HG03135 (cell line): ENCODE results near the gene LAMA3.
"Not testable (repeated sequence)": the region's sequence is repeated elsewhere in the genome, so short reads cannot be mapped to it uniquely, and the experiment has no call there.

Experiments
- ATAC-seq: cut with Tn5 transposase; IDR thresholded peaks from one replicate; pipeline ENCODE4 v1.9.1; 2021; ENCODE audit warnings: mild to moderate bottlenecking, moderate library complexity; ENCODE audit not compliant: unreplicated experiment

Gene LAMA3

DNA sequence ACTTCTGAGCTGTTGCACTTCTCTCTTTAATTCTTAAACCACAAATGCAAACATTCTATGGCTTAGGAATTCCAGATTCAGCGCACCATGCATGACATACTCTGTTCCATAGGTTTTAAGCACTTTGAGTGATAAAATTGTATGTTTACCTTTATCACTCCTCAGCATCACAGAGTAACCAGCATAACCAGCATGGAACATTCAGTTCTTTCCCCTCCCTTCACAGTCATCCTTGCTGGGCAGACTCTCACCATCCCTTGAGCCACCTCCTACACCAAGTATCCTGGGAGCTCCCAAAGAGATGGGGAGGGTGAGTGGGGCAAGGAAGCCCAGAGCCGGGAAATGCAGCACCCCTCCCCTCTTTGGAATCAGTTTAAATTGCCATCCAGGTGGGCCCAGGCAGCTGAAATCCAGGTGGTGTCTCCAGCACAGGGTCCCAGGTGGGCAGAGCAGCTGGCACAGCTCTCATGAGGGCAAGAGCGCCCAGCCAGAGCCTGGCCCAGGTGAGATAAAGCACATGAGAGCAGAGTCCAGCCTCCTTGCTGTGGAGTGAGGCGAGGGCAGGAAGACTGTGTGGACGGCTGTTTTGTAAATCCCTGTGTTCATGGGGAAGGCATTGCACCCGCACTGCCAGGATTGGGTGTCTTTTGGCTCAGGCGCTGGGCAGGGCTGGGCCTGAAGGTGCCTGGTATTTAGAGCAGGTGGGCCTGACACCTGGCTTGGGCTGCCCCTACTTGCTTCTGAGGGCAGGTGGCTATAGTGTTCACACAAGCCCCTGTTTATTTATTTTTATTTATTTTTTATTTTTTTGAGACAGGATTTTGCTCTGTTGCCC is 36.8 kb downstream of the LAMA3 start:
- ATAC-seq, result no peak

DNA sequence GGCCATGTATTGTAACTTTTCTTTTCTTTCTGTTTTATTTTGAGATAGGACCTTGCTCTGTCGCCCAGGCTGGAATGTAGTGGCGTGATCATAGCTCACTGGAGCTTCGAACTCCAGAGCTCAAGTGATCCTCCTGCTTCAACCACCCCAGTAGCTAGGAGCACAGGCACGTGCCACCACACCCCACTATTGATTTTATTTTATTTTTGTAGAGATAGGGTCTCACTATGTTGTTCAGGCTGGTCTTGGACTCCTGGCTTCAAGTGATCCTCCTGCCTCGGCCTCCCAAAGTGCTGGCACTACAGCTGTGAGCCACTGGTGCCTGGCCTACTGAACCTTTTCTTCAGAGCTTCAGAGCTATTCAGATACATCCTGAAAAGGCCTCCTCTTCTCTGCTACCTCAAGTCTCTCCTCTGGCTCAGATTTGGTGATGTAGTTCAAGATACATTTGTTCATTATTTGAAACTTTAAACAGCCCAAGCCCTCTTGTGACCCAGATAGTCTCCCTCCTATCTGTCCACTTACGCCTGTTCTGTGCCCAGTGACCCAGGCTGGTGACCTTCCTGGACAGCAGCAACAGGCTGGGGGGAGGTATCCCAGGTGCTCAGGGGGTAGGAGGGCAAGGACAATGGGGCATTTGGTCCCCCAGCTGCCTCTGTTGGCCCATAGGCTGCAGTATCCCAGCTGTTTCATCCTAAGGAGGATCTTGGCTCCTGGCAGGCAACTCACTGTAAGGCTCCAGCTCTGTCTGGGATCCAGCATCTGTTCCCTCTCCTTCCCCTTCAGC is 38.6 kb downstream of the LAMA3 start:
- no peak for ATAC-seq

DNA sequence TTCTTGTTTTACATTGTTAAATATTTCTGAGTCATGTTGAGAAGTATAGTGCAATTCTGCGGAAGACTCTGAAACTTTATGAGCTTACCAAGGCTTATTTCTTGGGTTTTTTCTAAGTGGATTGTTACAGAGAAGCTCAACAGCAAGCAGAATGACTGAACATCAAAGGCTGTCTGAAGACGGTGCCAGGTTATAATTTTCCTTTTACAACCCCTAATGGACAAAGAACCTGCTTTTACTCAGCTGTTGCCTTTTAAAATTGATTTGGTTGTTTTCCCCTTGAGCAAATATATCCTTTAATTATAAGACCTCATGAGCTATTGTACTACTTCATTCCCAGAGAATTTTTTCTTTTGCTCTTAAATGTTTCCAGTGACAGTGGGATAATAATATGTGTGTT is 41.6 kb downstream of the LAMA3 start:
- no peak for ATAC-seq

DNA sequence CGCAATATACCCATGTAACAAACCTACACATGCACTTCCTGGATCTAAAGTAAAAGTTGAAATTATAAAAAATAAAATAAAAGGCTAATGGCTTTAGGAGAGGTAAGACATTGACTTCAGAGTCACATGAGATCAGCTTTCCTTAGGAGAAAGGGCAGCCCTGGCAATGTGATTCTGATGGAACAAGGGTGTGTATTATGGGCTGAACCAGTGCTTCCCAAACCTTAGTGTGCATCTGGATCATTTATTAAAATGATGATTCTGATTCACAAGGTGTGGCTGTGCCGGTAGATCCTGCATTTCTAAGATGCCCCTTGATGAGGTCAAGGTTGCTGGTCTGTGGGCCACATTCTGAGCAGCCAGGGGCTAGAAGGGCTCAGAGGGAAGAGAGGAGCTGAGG is 42.6 kb downstream of the LAMA3 start:
- no peak for ATAC-seq

DNA sequence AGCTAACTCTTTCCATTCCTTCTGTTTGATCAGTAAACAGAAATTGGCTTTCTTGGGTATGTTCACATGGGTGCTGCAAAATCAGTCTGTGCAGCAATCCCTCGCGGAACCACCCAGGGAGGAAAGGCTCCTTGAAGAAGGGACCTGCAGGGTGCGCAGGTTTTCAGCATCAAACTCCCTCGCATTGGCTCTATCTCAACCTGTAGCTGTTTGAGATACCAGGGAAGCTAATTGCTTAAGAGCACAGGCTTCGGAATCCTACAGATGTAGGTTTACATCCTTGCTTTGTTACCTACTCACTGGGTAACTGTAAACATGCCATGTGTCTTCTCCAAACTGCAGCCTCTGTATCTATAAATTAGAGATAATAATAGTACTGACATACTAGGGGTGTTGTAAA is 43.2 kb downstream of the LAMA3 start:
- no peak for ATAC-seq

DNA sequence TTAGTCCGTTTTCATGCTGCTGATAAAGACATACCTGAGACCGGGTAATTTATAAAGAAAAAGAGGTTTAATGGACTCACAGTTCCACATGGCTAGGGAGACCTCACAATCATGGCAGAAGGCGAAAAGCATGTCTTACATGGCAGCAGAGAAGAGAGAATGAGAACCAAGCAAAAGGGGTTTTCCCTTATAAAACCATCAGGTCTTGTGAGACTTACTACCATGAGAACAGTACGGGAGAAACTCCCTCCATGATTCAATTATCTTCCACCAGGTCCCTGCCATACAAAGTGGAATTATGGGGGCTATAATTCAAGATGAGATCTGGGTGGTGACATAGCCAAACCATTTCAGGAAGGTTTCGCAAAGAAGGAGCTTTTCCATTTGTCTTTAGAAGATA is 44.0 kb downstream of the LAMA3 start:
- ATAC-seq, result not testable (repeated sequence)

DNA sequence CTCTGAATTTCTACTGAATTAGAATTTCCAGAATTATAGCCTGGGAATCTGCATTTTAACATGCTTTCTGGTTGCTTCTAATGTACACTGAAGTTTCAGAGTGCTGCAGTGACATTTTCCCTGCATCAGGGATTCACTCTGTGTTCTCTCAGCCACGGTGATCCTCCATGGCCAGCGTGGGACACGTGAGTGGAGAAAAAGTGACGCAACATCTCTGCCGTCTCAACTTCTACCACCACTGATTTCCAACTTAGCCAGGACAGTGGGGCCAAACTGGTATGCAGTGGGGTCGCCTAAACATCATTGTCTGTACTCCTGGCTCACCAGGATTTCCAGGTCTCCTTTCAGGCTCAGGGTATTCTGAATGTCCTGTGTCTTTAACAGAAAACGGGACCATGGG is 44.6 kb downstream of the LAMA3 start:
- ATAC-seq, result no peak

DNA sequence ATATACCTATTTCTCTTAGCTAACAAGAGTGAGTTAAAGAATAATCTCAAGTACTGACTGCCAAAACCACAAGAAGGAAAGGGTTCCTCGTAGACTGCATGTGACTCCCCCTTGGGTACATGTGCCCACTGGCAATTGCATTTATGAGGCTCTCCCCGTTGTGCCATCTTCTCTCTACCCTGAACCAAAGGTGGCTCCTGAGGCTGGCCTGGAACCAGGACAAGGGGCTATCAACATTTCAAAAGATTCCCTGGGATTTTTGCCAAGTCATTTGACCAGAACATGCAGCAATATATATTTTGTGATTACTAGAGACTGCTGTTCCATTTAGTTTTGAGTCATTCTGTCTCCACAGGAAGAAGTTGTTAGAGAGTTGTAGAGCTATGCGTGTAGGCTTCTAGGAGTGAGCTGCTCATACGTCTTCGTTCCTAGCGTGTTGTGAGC is 45.8 kb downstream of the LAMA3 start:
- ATAC-seq, result peak; percentile 79

DNA sequence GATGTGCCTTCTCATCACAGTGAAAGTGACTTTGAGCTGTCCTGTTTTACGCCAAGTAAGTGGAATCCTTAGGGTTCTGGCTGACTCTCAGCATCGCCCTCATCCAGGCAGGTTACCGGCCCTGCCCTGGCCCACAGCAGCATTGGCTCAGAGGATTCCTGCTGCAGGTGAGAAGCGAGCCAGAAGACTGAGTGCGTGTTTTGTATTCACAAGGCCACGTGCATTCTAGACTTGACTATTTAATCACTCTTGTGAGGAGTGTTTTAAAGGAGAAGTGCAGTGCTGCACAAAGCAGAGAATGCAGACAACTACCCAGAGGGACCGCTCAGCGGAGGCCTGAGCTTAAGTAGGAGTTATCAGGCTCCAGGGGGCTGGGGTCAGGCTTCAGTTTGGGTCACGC is 48.3 kb downstream of the LAMA3 start:
- no peak for ATAC-seq

DNA sequence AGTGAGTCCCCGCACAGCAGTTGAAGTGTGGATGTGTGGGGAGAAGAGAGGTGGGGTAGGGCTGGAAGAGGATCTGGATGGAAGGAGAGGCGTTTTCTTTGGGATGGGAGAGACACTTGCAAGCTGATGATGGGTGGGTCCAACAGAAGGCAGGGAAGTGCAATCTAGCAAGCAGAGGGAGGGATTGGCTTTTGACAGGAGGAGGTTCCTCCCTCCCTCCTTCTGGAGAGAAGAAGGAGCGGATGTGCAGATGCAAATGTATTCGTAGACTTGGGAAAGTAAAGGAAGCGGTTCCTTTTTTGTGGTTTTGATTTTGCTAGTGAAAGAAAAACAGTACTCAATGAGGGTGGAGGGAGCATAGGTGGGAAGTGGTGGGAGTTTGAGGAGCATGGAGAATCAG is 48.9 kb downstream of the LAMA3 start:
- ATAC-seq, result no peak

DNA sequence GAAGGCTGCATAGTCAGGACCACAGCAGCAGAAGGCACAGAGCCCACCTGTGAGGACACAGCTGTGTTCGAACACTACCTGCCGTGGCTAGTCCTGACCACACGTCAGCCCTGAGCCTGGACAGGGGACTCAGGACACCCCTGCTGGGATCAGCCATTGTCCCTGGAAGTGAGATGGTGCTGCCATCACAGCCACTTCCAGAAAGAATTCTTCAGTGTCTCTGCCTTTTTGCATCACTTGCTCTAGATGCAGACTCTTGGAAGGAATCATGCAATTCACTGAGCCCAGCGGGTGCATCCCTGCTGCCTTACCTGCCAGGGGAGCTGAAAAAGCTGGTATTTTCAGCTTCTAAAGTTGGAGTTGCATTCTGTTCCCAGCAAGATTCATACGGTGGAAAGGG is 49.3 kb downstream of the LAMA3 start:
- no peak for ATAC-seq

DNA sequence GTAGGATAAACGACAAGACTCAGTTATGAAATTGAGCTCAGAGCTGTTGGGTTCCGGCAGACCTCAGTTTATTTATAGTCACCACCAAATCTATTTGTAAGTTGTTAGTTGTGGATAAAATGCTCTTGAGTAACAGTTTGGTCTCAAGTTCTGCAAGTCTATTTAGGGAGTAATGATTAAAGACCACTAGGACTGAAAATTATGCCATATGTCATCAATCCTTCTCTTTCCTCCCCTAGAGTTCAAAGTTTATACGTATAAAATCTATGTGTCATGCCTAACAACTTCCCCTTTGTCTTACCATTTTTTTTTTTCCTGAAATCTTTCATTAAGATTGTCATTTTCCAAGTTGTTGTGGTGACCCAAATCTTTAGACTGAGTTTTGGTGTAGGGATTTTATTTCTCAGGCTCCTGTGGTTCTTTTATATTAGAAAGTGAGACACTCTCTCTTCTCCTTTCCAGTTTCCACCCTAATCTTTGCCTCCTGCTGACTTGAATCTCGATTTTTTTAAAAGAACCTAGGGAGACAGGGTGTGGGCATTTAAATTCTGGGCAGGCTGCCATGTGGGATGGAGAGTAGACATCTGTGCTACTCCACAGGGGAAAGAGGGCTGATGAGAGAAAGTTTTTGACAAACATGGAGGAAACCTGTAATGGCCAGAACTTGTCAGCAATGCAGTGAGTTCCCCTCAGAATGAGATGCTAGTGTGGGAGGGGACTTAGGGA is 51.0 kb downstream of the LAMA3 start:
- ATAC-seq, result no peak

DNA sequence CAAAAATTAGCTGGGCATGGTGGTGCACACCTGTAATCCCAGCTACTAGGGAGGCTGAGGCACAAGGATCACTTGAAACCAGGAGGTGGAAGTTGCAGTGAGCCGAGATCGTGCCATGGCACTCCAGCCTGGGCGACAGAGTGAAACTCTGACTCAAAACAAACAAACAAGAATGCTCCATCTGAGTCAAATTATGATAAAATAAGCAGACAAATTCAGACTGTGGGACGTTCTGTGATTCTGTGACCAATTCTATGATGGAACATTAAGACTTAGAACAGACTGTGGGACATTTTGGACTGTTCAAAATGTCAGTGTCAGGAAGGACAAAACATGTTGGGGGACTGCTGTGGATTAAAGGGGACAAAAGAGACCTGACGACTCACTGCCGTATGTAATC is 52.7 kb downstream of the LAMA3 start:
- not testable (repeated sequence) for ATAC-seq

DNA sequence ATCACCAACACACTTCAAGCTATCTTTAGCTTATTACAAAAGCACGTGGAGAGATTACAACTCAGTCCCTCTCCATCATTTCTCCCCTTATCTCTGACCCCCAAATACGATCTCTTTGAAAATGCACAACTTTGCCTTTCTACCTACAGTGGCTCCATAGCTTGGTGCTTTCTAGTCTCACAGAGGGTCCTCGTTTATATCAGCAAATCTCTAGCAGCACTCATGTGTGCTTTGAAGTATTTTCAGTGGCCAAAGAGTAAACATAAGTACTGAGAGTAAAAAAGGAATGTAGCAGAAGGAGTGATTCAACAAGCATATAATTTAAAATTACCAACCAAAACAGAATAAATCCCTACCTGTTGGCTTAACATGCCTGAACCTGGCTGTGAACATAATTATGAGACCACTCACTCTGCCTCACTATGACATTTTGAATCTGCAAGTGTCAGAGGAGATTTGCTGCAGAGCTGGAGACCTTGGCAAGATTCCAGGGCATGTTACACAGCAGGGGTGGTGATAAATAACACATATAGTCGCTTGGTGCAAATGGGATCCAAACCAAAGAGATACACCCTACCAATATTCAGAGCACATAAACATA is 54.6 kb downstream of the LAMA3 start:
- no peak for ATAC-seq

DNA sequence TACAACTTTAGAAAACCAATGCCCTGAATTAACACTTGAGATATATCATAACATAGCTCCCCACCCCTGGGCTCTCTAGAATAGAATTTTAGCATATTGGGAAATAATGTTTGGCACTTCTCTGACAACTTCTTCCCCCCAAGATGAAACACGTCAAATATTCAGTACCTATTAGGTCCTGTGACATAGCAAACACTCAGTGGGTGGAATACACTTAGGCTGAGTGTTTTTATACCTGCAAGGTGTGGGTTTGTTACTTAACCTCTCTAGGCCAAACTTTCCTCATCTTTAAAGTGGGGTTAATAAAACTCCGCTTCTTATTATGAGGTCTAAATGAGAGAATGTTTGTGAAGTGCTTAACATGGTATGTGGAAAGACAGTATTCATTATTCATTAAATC is 56.1 kb downstream of the LAMA3 start:
- ATAC-seq, result no peak

DNA sequence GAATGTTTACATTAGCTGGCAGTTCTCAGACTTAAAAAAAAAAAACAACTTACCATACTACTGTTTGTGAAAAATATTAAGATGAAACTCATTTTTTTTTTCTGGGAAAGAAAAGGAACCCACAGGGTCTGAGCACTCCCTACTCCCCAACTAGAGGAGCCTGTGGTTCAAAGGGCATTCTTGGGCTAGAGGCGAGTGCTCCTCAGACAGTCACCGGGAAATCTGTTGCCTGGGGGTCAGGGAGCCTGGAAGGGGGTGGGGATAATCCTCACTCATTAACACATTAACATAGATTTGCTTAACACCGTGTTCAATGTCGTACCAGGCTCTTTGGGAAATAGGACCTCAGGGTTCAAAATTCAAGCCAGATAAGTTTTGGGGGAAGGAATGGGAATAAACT is 57.6 kb downstream of the LAMA3 start:
- no peak for ATAC-seq

DNA sequence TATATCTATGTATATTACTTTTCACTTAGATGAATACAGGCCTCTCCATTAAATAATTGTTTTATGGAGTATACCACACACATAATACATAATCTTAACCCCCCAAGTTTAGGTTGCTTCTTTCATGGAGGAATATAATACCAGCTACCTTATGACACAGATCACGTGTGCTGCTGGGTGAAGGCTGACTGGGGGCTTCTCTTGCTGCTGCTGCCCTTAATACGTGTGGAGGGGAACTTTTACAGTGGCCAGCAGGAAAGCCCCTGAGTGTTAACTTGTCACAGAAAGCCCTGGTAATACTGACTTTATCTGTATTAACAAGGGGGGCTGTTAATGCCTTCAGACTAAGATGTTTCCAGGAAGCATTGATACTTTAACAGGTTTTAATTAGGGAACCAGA is 63.1 kb downstream of the LAMA3 start:
- no peak for ATAC-seq

DNA sequence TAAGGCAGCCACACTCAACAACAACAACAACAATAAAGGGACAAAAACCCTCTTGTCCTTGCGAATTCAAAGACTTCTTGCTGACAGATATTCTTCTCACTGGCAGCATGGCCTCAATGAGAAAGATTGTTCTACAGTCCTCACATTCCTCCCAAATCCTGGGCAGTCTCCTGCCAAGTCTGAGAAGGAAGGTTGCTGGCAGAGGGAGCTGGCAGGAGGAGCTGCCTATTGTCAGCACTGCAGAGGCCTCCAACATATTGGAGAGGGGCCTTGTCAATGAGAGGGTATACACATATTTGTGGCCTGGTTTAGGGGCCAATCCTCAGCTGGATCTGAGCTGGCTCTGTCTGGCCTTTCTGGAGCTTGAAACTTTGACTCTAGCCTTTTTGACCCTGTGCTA is 63.5 kb downstream of the LAMA3 start:
- ATAC-seq, result no peak

DNA sequence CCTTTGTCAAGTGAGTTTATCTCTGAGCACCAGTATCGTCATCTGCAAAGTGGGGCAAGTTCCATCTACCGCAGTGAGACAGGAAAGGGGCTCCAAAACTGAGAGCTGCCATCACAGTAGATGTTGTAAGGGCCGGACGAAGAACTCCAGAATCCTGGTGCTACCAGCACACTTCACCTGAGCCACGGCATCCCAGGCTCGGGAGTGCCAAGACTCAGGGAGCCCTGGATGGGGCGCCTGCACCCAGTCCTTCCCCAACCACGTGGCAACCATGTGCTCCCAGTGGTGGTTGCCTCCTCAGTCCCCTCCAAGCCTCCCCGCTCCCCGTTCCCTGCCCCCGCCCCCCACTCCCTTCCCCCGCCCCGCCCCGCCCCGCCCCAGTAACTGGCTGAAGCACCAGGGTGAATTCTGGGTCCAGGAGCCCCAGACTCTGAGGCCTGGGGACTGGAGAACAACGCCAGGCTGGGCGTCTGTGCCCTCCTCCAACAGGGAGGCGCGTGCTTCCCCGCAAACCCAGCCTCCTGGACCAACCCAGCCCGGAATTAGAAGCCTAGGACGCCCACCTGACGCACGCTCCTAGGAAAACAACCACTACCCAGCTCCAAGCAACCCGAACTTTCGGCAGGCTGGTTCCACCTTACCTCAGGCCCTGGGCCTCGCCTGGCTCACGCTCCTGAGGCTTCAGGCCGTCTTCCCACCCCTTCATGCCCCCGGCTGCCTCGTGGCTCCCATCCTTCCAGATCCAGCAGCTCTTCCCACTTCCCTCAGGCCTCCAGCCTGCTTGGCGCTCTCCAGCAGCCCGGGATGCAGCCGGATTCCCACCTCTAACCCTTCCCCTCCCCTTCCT is 67.6 kb downstream of the LAMA3 start:
- no peak for ATAC-seq

DNA sequence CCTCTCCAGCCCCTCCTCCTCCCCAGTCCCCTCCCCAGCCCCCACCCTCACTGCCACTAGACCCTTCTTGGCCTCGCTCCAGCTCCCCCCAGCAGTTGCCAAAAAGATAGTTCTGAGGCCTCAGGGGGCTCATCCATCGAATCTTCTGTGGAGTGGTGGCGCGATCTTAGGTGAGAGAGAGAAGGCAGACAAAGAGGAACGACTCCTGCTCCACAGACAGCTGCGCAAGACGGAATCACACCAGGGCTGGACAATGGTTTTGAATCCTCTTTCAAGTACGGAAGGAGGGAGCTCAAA is 68.1 kb downstream of the LAMA3 start:
- no peak for ATAC-seq

DNA sequence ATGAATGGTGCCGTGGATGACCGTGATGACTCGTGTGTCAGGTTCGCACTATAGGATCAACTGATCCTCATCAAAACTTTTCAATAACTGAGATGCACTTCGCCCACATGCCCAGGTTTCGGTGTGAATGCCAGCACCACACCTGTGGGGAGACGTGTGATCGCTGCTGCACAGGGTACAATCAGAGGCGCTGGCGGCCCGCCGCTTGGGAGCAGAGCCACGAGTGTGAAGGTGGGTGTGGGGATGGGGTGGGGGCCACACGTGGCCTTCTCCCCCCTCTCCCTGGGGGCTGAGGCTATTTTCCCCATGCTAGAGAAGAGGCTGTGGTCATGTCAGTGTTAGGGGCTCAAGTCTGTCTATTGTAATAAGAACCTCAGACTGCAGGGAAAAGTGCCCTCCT is 69.0 kb downstream of the LAMA3 start:
- ATAC-seq, result no peak
